ENCODE results near the gene MYO18B.

Gene MYO18B

GRCh38 chr22:25824828-25825423 is 82.9 kb downstream of the MYO18B start:
- no peak for TF ChIP-seq RAD21 (IDR thresholded peaks at IDR 0.05; ENCODE audit: low read depth)

- TF ChIP-seq CREB1 (IDR thresholded peaks at IDR 0.05; ENCODE audit: low read depth) = no peak
- TF ChIP-seq EP300 (IDR thresholded peaks at IDR 0.05; ENCODE audit: borderline replicate concordance) = no peak
- no peak for TF ChIP-seq TEAD4 (IDR thresholded peaks at IDR 0.05)
- TF ChIP-seq RAD21 (IDR thresholded peaks at IDR 0.05; ENCODE audit: low read depth) = no peak
- TF ChIP-seq TAF1 (IDR thresholded peaks at IDR 0.05; ENCODE audit: low read depth) = no peak
- TF ChIP-seq, protein P1, sequence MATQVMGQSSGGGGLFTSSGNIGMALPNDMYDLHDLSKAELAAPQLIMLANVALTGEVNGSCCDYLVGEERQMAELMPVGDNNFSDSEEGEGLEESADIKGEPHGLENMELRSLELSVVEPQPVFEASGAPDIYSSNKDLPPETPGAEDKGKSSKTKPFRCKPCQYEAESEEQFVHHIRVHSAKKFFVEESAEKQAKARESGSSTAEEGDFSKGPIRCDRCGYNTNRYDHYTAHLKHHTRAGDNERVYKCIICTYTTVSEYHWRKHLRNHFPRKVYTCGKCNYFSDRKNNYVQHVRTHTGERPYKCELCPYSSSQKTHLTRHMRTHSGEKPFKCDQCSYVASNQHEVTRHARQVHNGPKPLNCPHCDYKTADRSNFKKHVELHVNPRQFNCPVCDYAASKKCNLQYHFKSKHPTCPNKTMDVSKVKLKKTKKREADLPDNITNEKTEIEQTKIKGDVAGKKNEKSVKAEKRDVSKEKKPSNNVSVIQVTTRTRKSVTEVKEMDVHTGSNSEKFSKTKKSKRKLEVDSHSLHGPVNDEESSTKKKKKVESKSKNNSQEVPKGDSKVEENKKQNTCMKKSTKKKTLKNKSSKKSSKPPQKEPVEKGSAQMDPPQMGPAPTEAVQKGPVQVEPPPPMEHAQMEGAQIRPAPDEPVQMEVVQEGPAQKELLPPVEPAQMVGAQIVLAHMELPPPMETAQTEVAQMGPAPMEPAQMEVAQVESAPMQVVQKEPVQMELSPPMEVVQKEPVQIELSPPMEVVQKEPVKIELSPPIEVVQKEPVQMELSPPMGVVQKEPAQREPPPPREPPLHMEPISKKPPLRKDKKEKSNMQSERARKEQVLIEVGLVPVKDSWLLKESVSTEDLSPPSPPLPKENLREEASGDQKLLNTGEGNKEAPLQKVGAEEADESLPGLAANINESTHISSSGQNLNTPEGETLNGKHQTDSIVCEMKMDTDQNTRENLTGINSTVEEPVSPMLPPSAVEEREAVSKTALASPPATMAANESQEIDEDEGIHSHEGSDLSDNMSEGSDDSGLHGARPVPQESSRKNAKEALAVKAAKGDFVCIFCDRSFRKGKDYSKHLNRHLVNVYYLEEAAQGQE (IDR thresholded peaks at IDR 0.05; ENCODE audit: low read depth) = no peak
- TF ChIP-seq TCF12 (IDR thresholded peaks at IDR 0.05; ENCODE audit: low read depth) = no peak
- no peak for TF ChIP-seq CEBPB (IDR thresholded peaks at IDR 0.05)
- no peak for TF ChIP-seq NFIC (IDR thresholded peaks at IDR 0.05)
- TF ChIP-seq ZBTB7A (IDR thresholded peaks at IDR 0.05; ENCODE audit: low read depth) = no peak
- TF ChIP-seq YY1 (IDR thresholded peaks at IDR 0.05; ENCODE audit: low read depth) = no peak
- TF ChIP-seq FOXM1 (IDR thresholded peaks at IDR 0.05; ENCODE audit: borderline replicate concordance, low read depth) = no peak
- no peak for TF ChIP-seq EGR1 (IDR thresholded peaks at IDR 0.05)
- TF ChIP-seq, protein P2, sequence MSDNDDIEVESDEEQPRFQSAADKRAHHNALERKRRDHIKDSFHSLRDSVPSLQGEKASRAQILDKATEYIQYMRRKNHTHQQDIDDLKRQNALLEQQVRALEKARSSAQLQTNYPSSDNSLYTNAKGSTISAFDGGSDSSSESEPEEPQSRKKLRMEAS (IDR thresholded peaks at IDR 0.05) = no peak
- TF ChIP-seq, protein P3, sequence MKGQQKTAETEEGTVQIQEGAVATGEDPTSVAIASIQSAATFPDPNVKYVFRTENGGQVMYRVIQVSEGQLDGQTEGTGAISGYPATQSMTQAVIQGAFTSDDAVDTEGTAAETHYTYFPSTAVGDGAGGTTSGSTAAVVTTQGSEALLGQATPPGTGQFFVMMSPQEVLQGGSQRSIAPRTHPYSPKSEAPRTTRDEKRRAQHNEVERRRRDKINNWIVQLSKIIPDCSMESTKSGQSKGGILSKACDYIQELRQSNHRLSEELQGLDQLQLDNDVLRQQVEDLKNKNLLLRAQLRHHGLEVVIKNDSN (IDR thresholded peaks at IDR 0.05) = no peak
These were observed 85.4 kb downstream of the MYO18B start for GRCh38 chr22:25827415-25827814.

DNA sequence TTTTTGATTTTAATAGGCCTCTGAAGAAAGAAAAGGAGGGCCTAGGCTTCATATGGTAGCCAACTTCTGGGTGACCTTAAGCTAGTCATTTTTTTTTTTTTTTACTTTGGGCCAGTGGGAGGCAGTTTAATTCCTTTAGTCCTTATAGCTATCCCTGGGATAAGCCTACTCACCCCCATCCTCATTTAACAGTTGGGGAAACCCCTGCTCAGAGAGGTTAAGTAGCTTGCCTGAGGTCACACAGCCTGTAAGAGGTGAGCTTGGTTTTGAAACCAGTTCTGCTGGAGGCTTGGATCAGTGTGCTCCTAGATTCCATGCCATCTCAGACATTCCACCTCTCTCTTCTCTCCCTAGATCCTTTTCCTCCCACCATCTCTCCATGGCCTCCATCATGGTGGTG is 86.4 kb downstream of the MYO18B start:
- TF ChIP-seq YY1 (IDR thresholded peaks at IDR 0.05; ENCODE audit: low read depth) (no peak), EP300 (IDR thresholded peaks at IDR 0.05; ENCODE audit: borderline replicate concordance) (no peak), TAF1 (IDR thresholded peaks at IDR 0.05; ENCODE audit: low read depth) (no peak), FOXM1 (IDR thresholded peaks at IDR 0.05; ENCODE audit: borderline replicate concordance, low read depth) (no peak), TEAD4 (IDR thresholded peaks at IDR 0.05) (no peak), TCF12 (IDR thresholded peaks at IDR 0.05; ENCODE audit: low read depth) (no peak), CEBPB (IDR thresholded peaks at IDR 0.05) (no peak), RAD21 (IDR thresholded peaks at IDR 0.05; ENCODE audit: low read depth) (no peak), EGR1 (IDR thresholded peaks at IDR 0.05) (no peak), CREB1 (IDR thresholded peaks at IDR 0.05; ENCODE audit: low read depth) (no peak), NFIC (IDR thresholded peaks at IDR 0.05) (no peak)
- TF ChIP-seq, protein P2 (IDR thresholded peaks at IDR 0.05) = no peak
- TF ChIP-seq, protein P1 (IDR thresholded peaks at IDR 0.05; ENCODE audit: low read depth) = no peak
- TF ChIP-seq, protein P3 (IDR thresholded peaks at IDR 0.05) = no peak

GRCh38 chr22:25829237-25829636 is 87.2 kb downstream of the MYO18B start:
- TF ChIP-seq, protein P2 (IDR thresholded peaks at IDR 0.05) = no peak
- TF ChIP-seq EGR1 (IDR thresholded peaks at IDR 0.05) (no peak), TCF12 (IDR thresholded peaks at IDR 0.05; ENCODE audit: low read depth) (no peak), CEBPB (IDR thresholded peaks at IDR 0.05) (no peak), ZBTB7A (IDR thresholded peaks at IDR 0.05; ENCODE audit: low read depth) (no peak), CREB1 (IDR thresholded peaks at IDR 0.05; ENCODE audit: low read depth) (no peak), TAF1 (IDR thresholded peaks at IDR 0.05; ENCODE audit: low read depth) (no peak), RAD21 (IDR thresholded peaks at IDR 0.05; ENCODE audit: low read depth) (no peak), EP300 (IDR thresholded peaks at IDR 0.05; ENCODE audit: borderline replicate concordance) (no peak), TEAD4 (IDR thresholded peaks at IDR 0.05) (no peak), YY1 (IDR thresholded peaks at IDR 0.05; ENCODE audit: low read depth) (no peak), NFIC (IDR thresholded peaks at IDR 0.05) (no peak), FOXM1 (IDR thresholded peaks at IDR 0.05; ENCODE audit: borderline replicate concordance, low read depth) (no peak)
- TF ChIP-seq, protein P1 (IDR thresholded peaks at IDR 0.05; ENCODE audit: low read depth) = no peak
- TF ChIP-seq, protein P3 (IDR thresholded peaks at IDR 0.05) = no peak
